ENCODE results near the gene CECR2.
"Not testable (repeated sequence)": the region's sequence is repeated elsewhere in the genome, so short reads cannot be mapped to it uniquely, and the experiment has no call there.

DNA sequence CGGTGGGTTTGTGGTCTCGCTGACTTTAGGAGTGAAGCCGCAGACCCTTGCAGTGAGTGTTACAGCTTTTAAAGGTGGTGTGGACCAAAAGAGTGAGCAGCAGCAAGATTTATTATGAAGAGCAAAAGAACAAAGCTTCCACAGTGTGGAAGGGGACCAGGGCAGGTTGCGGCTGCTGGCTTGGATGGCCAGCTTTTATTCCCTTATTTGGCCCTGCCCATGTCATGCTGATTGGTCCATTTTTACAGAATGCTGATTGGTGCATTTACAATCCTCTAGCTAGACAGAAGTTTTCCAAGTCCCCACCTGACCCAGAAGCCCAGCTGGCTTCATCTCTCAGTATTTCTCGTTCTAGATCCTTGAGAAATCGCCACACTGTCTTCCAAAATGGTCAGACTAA, 58.3 kb downstream of the CECR2 start:
- TF ChIP-seq, protein P1, sequence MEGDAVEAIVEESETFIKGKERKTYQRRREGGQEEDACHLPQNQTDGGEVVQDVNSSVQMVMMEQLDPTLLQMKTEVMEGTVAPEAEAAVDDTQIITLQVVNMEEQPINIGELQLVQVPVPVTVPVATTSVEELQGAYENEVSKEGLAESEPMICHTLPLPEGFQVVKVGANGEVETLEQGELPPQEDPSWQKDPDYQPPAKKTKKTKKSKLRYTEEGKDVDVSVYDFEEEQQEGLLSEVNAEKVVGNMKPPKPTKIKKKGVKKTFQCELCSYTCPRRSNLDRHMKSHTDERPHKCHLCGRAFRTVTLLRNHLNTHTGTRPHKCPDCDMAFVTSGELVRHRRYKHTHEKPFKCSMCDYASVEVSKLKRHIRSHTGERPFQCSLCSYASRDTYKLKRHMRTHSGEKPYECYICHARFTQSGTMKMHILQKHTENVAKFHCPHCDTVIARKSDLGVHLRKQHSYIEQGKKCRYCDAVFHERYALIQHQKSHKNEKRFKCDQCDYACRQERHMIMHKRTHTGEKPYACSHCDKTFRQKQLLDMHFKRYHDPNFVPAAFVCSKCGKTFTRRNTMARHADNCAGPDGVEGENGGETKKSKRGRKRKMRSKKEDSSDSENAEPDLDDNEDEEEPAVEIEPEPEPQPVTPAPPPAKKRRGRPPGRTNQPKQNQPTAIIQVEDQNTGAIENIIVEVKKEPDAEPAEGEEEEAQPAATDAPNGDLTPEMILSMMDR (IDR thresholded peaks at IDR 0.05): not testable (repeated sequence)
- TF ChIP-seq POLR2AphosphoS5 (IDR thresholded peaks at IDR 0.05; ENCODE audit: low read depth, low read length); SIN3A (IDR thresholded peaks at IDR 0.05; ENCODE audit: borderline replicate concordance, insufficient read depth, low read depth, low read length); TCF7L2 (IDR thresholded peaks at IDR 0.05; ENCODE audit: low read depth, low read length): not testable (repeated sequence)
- TF ChIP-seq, protein P2, sequence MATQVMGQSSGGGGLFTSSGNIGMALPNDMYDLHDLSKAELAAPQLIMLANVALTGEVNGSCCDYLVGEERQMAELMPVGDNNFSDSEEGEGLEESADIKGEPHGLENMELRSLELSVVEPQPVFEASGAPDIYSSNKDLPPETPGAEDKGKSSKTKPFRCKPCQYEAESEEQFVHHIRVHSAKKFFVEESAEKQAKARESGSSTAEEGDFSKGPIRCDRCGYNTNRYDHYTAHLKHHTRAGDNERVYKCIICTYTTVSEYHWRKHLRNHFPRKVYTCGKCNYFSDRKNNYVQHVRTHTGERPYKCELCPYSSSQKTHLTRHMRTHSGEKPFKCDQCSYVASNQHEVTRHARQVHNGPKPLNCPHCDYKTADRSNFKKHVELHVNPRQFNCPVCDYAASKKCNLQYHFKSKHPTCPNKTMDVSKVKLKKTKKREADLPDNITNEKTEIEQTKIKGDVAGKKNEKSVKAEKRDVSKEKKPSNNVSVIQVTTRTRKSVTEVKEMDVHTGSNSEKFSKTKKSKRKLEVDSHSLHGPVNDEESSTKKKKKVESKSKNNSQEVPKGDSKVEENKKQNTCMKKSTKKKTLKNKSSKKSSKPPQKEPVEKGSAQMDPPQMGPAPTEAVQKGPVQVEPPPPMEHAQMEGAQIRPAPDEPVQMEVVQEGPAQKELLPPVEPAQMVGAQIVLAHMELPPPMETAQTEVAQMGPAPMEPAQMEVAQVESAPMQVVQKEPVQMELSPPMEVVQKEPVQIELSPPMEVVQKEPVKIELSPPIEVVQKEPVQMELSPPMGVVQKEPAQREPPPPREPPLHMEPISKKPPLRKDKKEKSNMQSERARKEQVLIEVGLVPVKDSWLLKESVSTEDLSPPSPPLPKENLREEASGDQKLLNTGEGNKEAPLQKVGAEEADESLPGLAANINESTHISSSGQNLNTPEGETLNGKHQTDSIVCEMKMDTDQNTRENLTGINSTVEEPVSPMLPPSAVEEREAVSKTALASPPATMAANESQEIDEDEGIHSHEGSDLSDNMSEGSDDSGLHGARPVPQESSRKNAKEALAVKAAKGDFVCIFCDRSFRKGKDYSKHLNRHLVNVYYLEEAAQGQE (IDR thresholded peaks at IDR 0.05; ENCODE audit: insufficient read depth in 1 of 2, low read depth in 2 of 2, low read length in 1 of 2): not testable (repeated sequence)
